NCI-H1694 (cell line): ENCODE data around the gene OR51G2.

Experiments used
- DNase-seq: peaks from one replicate; lab custom pipeline; 2025; lab: John Stamatoyannopoulos, UW

The OR51G2 gene

GRCh38 chr11:4863876-4864275 lies 55.3 kb downstream of the OR51G2 start:
- DNase-seq: no peak
